Measurements from ENCODE around the gene GGT5.
"Not testable (repeated sequence)": the region's sequence is repeated elsewhere in the genome, so short reads cannot be mapped to it uniquely, and the experiment has no call there.

GGT5 gene

GRCh38 chr22:24259459-24259858 is 14.6 kb upstream of the GGT5 start:
- DNase-seq: peak; percentile 25

- not testable (repeated sequence) for DNase-seq
Observed at GRCh38 chr22:24256736-24257135, 11.9 kb upstream of the GGT5 start.

GRCh38 chr22:24256136-24256535 is 11.3 kb upstream of the GGT5 start:
- DNase-seq: not testable (repeated sequence)

DNA sequence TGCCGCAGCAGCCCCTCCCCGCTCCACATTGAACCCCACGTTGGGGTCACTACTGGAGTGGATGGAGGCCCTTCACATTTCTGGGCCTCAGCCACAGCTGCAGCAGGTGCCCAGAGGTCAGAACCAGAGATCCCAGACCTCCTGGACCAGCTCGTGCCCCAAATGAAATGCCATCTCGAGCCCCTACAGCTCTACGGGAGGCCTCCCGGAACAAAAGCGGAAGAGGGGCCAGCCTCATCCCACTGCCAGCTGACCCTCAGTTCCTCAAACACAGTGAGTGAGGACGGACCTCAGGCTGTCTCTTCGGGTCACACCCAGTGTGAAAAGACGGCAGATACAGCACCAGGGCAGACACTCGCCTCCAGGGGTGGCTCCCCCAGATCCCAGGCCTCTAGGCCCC is 8.2 kb upstream of the GGT5 start:
- DNase-seq: not testable (repeated sequence)

DNA sequence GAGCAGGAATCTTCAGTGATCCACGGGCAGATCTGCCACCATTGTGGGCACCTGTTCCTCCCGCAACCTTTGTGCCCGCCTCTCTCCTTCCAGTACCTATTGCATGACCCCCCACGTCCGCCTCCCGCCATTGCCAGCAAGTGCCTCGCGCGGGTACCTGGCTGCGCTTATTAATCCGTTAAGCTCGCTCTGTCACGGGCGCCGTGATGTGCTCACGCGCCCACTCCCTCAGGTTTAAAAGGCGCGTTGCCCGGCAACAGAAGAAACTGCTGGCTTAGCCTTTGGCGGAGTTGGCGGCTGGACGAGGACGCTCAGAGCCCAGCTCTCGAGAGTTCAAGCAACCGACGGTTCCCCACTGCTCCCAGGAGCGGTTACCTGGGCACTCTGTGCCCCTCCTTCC is 6.4 kb upstream of the GGT5 start:
- DNase-seq: not testable (repeated sequence)

GRCh38 chr22:24249413-24249812 is 4.5 kb upstream of the GGT5 start:
- not testable (repeated sequence) for DNase-seq

GRCh38 chr22:24248611-24249010 is 3.7 kb upstream of the GGT5 start:
- DNase-seq: not testable (repeated sequence)

DNA sequence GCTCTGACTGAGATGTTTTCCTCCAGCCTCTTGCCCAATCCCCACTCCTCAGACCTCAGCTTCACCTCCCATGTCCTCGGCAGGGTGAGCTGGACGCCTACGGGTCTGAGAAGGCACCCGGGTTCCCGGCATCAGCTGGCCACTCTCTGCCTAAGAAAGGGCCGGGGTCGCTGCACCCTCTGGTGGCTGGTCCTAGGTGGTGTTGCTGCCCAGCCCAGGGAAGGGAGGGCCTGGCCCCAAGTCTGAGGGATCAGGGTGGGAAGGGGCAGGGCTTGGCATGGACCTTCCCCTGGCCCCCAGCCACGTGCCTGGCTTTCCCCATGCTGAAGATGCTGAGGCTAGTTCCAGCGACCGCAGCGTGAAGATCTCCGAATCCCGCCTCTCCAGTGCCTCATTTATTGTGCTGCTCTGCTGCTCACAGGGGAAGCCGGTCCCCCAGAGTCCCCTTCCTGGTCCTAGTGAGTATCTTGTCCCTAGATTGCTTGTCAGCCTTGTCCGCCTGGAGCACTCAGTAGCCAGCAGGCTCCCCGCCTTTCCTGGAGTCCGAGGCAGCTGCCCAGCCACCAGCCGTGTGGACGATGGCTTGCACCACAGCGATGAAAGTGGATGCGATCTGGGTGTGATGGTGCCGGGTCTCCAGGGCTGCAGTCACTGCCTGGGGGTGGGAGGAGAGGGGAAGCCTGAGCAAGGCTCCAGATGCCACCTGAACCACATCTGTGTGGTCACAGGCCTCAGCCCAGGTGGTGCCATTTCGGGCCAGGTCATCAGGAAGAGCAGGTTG is 2.9 kb upstream of the GGT5 start:
- peak; percentile 36 for DNase-seq

DNA sequence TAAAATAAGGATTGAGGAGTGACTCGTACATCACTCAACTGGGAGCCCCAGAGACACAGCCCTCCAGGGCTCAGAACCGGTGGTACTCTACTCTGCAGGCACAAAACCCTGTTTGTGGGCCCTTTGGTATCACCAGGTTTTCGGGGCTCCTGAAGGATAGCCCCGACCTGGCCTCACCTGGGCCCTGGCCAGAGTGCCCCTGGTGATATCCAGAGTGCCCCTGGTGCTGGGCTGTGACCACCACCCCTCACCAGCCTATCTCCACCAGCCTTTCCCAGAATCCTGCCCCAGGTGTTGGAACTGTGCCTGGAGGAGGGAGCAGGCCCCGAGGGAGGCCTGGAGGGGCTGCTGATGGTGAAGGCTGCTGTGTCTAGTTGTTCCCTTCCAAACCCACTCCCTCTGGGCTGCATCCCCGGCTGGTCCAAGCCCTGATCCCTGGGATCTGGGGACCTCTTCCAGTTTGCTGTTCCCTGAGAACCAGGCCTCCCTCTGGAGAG is 2.2 kb upstream of the GGT5 start:
- DNase-seq: no peak

DNA sequence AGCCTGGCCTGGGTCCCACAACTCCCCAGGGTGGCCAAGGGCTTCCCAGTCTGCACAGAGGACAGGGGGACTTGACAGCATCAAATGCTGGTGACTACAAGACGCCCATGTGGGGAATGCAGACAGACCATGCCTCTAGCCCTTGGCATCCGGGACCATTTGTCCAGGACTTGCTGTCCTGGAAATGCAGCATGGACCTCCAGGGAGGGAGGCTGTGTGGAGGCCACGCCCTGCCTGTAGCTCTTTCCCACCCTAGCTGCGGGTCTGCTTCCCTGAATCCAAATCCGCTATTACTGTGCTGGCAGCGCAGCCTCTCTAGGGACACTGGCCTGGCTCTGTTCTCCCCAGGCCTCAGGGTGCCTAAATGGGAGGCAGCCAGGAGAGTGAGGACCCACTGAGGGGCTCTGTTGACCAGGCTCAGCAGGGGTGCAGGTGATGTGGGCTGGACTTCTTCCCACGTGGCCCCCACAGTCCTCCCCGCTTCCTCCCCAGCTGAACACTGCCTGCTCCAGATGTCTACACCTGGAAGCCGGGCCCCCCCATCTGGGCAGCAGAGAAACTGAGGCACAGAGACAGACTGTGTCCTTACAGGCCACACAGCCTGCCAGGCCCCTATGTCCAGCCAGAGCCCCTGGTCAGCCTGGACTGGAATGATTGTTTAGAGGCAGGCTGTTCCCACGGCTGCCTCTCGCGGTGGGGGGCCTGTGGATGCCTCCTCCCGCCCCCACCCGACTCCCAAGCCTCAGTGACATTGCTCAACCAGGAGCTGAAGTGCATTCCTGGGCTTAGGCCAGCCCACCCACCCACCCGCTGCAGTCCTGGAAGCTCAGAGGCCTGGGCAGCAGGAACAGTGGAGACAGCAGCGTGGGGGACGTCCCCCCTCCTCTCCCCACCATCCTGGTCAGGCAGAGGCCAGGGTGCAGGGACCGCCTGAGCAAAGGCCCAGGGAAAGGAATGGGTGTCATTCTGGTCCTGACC is 991 bp upstream of the GGT5 start:
- DNase-seq: not testable (repeated sequence)

- peak; percentile 37 for DNase-seq
Observed at GRCh38 chr22:24244144-24244787, 616 bp downstream of the GGT5 start.

DNA sequence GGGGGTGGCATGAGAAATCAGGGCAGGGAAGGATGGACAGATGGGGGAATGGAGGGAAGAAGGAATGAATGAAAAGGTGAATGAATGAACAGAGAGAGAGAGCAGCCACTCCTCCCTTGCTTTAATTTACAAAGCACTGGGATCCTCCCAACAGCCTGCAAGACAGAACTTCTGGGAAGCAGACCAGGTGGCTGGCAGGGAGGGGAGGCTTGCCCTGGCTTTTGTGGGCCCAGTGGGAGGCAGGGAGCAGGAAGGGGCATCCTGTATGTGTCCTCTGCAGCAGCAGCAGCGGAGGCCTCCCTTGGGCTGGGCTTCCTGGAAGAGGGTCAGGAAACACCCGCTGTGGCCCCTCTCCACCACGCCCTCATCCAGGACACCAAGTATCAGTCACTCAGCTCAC is 1.5 kb downstream of the GGT5 start:
- peak; percentile 51 for DNase-seq

DNA sequence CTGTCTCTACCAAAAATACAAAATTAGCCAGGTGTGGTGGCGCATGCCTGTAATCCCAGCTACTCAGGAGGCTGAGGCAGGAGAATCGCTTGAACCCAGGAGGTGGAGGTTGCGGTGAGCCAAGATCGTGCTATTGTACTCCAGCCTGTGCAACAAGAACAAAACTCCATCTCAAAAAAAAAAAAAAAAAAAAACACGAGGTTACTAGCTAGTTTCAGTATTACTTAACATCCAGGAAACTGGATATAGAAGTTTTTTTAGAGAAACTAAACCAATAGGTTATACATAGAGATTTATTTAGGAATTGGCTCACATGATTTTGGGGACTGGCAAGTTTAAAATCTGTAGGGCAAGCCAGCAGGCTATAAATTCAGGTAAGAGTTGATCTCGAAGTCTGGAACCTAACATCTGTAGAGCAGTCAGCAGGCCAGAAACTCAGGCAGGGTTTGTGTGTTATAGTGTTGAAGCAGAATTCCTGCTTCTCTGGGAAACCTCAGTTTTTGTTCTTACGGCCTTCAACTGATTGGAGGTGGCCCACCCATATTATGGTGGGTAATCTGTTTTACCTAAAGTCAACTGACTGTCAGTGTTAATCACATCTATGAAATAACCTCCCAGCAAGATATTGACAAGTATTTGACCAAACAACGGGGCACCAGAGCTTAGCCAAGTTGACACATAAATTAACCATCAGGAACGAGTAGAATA is 3.7 kb downstream of the GGT5 start:
- DNase-seq: not testable (repeated sequence)

- DNase-seq: no peak
Observed at GRCh38 chr22:24240381-24240780, 4.5 kb downstream of the GGT5 start.

GRCh38 chr22:24238101-24238694 is 6.7 kb downstream of the GGT5 start:
- not testable (repeated sequence) for DNase-seq

DNA sequence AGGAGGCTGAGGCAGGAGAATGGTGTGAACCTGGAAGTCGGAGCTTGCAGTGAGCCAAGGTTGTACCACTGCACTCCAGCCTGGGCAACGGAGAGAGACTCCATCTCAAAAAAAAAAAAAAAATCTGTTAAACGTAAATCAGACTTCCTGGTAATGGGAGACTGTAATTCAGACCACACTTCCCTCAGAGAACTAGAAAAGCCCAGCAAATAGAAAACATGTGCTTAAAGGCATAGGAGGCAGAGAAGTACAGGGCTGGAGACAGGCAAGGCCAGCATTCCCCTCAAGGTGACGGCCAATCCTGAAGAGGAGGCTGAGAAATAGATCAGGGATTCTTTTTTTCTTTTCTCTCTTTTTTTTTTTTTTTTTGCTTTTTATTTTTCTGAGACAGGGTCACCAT is 8.2 kb downstream of the GGT5 start:
- DNase-seq: no peak

GRCh38 chr22:24235315-24235714 is 9.6 kb downstream of the GGT5 start:
- DNase-seq: no peak

DNA sequence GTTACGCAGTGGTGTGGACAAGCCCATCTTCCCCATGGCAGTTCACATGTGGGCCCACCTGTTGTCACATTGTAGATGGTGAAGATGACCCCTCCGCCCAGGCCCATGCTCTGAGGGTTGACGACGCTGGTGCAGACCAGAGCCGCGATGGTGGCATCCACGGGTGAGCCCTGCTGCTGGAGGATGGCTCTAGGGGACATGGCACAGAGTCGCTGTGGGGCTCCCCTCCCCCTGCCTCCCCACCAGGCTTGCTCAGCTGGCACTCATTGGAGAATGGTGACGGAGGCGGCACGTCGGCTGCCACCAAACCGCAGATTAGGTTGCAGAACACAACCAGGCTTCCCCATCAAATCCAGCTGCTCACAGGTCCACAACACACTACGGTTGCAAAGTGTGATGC is 11.1 kb downstream of the GGT5 start:
- no peak for DNase-seq

DNA sequence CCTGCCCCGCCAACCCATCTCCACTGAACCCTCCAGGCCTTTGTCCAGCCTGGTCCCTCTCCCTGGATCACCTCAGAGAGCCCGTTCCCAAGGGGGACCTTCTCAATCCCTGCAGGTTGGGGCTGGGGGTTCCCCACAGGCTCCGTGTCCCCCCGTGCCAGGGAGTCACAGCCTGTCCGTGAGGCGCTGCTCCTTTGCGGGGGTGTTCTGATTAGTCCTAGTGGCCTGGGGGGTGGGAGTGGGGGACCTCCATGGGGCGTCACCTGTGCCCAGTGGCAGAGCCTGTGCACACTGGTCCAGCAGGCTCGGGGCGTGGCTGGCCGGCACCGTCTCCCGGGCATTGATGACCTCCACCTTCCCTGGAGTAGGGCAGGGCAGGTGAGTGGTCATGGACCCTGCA is 11.6 kb downstream of the GGT5 start:
- DNase-seq: no peak

DNA sequence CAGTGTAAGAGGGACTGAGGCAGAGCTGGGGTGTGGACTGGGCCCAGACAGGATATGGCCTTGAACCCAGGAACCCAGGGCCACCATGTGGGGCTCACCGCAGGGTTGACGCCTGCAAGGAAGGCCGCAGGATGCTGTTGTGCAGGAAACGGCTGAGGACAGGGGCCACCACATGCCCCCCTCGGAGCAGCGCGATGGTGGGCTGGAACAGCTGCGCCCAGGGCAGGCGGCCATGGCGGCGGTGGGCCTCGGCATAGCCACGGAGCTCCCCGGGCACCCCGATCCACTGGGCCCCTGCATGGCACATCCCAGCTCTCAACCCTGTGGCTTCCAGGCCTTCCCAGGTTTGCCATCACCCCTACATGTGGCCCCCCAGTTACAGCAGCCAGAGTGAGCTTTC is 12.2 kb downstream of the GGT5 start:
- DNase-seq: no peak

GRCh38 chr22:24232124-24232523 is 12.8 kb downstream of the GGT5 start:
- no peak for DNase-seq

GRCh38 chr22:24231706-24232105 is 13.2 kb downstream of the GGT5 start:
- DNase-seq: no peak

Data from GF-D8 (cell line).